H1 (cell line): ENCODE results near the gene CASTOR1. TPM values are rescaled to one million over a fixed set of nuclear protein-coding genes. Genes with fewer than 3 reads are reported as not detected.

Experiments used
- CBX5 ChIP-seq: fragments of 300-800, 300-1000 bp; sonication (generic); IDR thresholded peaks from 2 replicates; pipeline ENCODE4 v1.7.1; 2016; ENCODE audit warnings: antibody characterized with exemption, low read length, low read depth
- CTBP2 ChIP-seq: IDR thresholded peaks from 2 replicates; pipeline ENCODE4 v1.7.0; 2011; ENCODE audit warnings: borderline replicate concordance, mild to moderate bottlenecking, moderate library complexity, mixed read lengths, low read length; ENCODE audit not compliant: insufficient read depth, insufficient read length
- KDM5A ChIP-seq: fragments of 200-600 bp; IDR thresholded peaks from 2 replicates; pipeline ENCODE4 v1.7.1; 2012; ENCODE audit warnings: mild to moderate bottlenecking, low read length, inconsistent platforms, mixed read lengths
- PHF8 ChIP-seq: fragments of 200-600 bp; sonication (generic); conservative IDR thresholded peaks from 2 replicates; pipeline ENCODE4 v1.7.1; 2012; ENCODE audit warnings: low read depth, mild to moderate bottlenecking, inconsistent platforms, low read length, moderate library complexity
- RAD21 ChIP-seq, 2 experiments: IDR thresholded peaks in 1 of 2; conservative IDR thresholded peaks in 1 of 2; 2 replicates each; pipeline ENCODE4 v1.6.1; 2011; ENCODE audit warnings: low read depth in 2 of 2, low read length in 2 of 2, improper control_type of control experiment in 1 of 2, inconsistent platforms in 1 of 2, mild to moderate bottlenecking in 1 of 2, moderate library complexity in 1 of 2
- SP4 ChIP-seq: IDR thresholded peaks from 2 replicates; pipeline ENCODE4 v1.6.1; 2012; ENCODE audit warnings: low read length, inconsistent platforms
- TCF12 ChIP-seq: IDR thresholded peaks from 2 replicates; pipeline ENCODE4 v1.6.1; 2011; ENCODE audit warnings: low read depth, mild to moderate bottlenecking, low read length
- polyA plus RNA-seq, 7 experiments: library from polyadenylated mRNA; depleted of rRNA in 3 of 7; stranded (reverse) in 5 of 7; unstranded in 2 of 7; fragments of >200 nt in 5 of 7; fragments of 200-250 nt in 2 of 7; gene quantifications; 1 replicate in 5 of 7; 2 replicates in 1 of 7; 4 replicates in 1 of 7; pipeline versions ENCODE4 v1.2.1 to v1.2.3, GENCODE V29; 2011 to 2013; ENCODE audit warnings: missing spikeins in 2 of 7, mixed read lengths in 2 of 7
- total RNA-seq: library from RNA; stranded (reverse); fragmentation: NEBNext Ultra II Directional; extraction: Animal tissue kit (Norgen Biotek cat#: 25700); gene quantifications from 2 replicates; pipeline ENCODE4 v1.2.1, GENCODE V29; 2021
- TF ChIP-seq, protein P1 (sequence below): IDR thresholded peaks from 2 replicates; pipeline ENCODE4 v1.6.1; 2012; ENCODE audit warnings: inconsistent platforms
- TF ChIP-seq, protein P2 (sequence below): fragments of 300-600 bp; sonication (generic); IDR thresholded peaks from 2 replicates; pipeline ENCODE4 v1.7.1; 2012; ENCODE audit warnings: low read length, moderate library complexity, mild to moderate bottlenecking, inconsistent platforms; ENCODE audit not compliant: insufficient replicate concordance

CASTOR1 gene
- total and polyA plus RNA-seq, 2 of the 8 experiments (the other 6 are each of a cell fraction or from before 2014, with no cell fraction given): 10.3 to 36.0 TPM

DNA sequence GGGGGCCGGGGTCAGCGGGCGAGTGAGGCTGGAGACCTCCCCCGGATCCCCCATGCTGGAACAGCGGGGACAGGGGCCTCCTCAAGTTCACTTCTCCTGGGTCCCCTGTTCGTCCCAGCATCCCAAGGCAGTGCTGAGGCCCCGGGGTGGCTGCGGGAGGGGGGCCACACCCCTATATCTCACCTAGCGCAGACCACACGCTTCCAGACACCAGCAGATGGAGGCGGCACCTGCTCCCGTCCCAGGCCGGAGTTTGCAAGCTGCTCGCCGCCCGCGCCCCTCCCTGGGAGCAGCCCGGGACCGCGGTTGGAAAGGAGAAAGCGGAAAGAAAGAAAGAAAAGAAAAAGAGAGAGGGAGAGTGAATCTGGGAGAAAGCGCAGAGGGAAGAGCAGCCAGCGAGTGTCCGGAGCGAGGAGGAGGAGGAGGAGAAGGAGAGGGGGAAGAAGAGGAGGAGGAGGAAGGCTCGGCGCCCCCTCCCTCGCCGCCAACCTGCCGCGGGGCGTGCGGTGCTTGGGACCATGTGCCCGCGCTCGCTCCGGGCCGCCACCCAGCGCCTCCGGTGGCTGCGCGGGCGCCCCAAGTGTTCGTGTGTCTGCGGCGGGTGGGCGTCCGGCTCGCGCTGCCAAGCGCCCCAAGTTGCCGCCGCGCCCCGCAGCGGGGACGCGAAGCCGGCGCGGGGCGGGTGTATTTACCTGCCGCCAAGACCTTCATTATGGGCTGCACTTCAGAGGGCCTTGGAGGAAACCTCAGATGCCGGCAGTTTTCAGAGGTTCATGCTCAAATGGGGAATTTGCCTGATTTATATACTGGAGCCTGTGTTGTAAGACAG is 43.1 kb downstream of the CASTOR1 start, which contains the start of gene LIF (continued):
- no peak for TF ChIP-seq PHF8
- TF ChIP-seq CTBP2: no peak
- TF ChIP-seq RAD21 (IDR thresholded peaks at IDR 0.05 in 1 of 2, conservative IDR thresholded peaks at IDR 0.05 in 1 of 2; ENCODE audit: low read depth in 2 of 2, low read length in 2 of 2): peak in 1 of 2 experiments; percentile 6; a peak in 1 of 4 replicates
- no peak for TF ChIP-seq KDM5A
- no peak for TF ChIP-seq SP4
- TF ChIP-seq, protein P1, sequence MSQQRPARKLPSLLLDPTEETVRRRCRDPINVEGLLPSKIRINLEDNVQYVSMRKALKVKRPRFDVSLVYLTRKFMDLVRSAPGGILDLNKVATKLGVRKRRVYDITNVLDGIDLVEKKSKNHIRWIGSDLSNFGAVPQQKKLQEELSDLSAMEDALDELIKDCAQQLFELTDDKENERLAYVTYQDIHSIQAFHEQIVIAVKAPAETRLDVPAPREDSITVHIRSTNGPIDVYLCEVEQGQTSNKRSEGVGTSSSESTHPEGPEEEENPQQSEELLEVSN: peak; percentile 79
- TF ChIP-seq, protein P2, sequence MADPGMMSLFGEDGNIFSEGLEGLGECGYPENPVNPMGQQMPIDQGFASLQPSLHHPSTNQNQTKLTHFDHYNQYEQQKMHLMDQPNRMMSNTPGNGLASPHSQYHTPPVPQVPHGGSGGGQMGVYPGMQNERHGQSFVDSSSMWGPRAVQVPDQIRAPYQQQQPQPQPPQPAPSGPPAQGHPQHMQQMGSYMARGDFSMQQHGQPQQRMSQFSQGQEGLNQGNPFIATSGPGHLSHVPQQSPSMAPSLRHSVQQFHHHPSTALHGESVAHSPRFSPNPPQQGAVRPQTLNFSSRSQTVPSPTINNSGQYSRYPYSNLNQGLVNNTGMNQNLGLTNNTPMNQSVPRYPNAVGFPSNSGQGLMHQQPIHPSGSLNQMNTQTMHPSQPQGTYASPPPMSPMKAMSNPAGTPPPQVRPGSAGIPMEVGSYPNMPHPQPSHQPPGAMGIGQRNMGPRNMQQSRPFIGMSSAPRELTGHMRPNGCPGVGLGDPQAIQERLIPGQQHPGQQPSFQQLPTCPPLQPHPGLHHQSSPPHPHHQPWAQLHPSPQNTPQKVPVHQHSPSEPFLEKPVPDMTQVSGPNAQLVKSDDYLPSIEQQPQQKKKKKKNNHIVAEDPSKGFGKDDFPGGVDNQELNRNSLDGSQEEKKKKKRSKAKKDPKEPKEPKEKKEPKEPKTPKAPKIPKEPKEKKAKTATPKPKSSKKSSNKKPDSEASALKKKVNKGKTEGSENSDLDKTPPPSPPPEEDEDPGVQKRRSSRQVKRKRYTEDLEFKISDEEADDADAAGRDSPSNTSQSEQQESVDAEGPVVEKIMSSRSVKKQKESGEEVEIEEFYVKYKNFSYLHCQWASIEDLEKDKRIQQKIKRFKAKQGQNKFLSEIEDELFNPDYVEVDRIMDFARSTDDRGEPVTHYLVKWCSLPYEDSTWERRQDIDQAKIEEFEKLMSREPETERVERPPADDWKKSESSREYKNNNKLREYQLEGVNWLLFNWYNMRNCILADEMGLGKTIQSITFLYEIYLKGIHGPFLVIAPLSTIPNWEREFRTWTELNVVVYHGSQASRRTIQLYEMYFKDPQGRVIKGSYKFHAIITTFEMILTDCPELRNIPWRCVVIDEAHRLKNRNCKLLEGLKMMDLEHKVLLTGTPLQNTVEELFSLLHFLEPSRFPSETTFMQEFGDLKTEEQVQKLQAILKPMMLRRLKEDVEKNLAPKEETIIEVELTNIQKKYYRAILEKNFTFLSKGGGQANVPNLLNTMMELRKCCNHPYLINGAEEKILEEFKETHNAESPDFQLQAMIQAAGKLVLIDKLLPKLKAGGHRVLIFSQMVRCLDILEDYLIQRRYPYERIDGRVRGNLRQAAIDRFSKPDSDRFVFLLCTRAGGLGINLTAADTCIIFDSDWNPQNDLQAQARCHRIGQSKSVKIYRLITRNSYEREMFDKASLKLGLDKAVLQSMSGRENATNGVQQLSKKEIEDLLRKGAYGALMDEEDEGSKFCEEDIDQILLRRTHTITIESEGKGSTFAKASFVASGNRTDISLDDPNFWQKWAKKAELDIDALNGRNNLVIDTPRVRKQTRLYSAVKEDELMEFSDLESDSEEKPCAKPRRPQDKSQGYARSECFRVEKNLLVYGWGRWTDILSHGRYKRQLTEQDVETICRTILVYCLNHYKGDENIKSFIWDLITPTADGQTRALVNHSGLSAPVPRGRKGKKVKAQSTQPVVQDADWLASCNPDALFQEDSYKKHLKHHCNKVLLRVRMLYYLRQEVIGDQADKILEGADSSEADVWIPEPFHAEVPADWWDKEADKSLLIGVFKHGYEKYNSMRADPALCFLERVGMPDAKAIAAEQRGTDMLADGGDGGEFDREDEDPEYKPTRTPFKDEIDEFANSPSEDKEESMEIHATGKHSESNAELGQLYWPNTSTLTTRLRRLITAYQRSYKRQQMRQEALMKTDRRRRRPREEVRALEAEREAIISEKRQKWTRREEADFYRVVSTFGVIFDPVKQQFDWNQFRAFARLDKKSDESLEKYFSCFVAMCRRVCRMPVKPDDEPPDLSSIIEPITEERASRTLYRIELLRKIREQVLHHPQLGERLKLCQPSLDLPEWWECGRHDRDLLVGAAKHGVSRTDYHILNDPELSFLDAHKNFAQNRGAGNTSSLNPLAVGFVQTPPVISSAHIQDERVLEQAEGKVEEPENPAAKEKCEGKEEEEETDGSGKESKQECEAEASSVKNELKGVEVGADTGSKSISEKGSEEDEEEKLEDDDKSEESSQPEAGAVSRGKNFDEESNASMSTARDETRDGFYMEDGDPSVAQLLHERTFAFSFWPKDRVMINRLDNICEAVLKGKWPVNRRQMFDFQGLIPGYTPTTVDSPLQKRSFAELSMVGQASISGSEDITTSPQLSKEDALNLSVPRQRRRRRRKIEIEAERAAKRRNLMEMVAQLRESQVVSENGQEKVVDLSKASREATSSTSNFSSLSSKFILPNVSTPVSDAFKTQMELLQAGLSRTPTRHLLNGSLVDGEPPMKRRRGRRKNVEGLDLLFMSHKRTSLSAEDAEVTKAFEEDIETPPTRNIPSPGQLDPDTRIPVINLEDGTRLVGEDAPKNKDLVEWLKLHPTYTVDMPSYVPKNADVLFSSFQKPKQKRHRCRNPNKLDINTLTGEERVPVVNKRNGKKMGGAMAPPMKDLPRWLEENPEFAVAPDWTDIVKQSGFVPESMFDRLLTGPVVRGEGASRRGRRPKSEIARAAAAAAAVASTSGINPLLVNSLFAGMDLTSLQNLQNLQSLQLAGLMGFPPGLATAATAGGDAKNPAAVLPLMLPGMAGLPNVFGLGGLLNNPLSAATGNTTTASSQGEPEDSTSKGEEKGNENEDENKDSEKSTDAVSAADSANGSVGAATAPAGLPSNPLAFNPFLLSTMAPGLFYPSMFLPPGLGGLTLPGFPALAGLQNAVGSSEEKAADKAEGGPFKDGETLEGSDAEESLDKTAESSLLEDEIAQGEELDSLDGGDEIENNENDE: no peak
- no peak for TF ChIP-seq CBX5
- no peak for TF ChIP-seq TCF12
